Stimulated activated naive CD8-positive, alpha-beta T cell treated with anti-CD3 and anti-CD28 coated beads, Interleukin-15, amount 100 ng/mL, for 72 hours (primary cell): ENCODE results near the gene TBC1D14.
A peak's percentile ranks its signal among the peaks of the same experiment; 100 is the strongest.

Source experiments
- ATAC-seq: fragments of 150-1000 bp; cut with Tn5 transposase; 2 replicates; pipeline ENCODE4 v1.10.0; 2021; ENCODE audit warnings: mild to moderate bottlenecking, moderate library complexity
- DNase-seq, 2 donors: peaks; one replicate each; pipeline ENCODE4 v3.0.0; 2021 to 2022
- H3K27ac Mint-ChIP-seq, 2 donors: one replicate each; pipeline ENCODE4 v1.8.0; 2022; ENCODE audit warnings: mild to moderate bottlenecking in 2 of 2, mixed read lengths in 2 of 2, moderate library complexity in 2 of 2
- H3K27me3 Mint-ChIP-seq: one replicate; pipeline ENCODE4 v1.8.0; 2022; ENCODE audit warnings: mixed read lengths
- H3K4me1 Mint-ChIP-seq: one replicate; pipeline ENCODE4 v1.8.0; 2022; ENCODE audit warnings: mild to moderate bottlenecking, mixed read lengths
- H3K4me3 Mint-ChIP-seq, 2 donors: one replicate each; pipeline ENCODE4 v1.8.0; 2022; ENCODE audit warnings: mild to moderate bottlenecking in 2 of 2, mixed read lengths in 2 of 2, moderate library complexity in 1 of 2
- H3K9me3 Mint-ChIP-seq, 2 donors: one replicate each; pipeline ENCODE4 v1.8.0; 2022; ENCODE audit warnings: mixed read lengths in 2 of 2

Gene TBC1D14

GRCh38 chr4:6992728-6993677, 83.4 kb downstream of the TBC1D14 start:
- Mint-ChIP-seq H3K9me3 (no peaks in the 10 kb centered on the region), H3K4me1 (peaks cover 41% of the 10 kb centered on the region), H3K27me3 (no peaks in the 10 kb centered on the region), H3K27ac (peak overlapping the region in 1 of 2 donors; percentile 57), H3K4me3 (no peak overlapping the region)
- ATAC-seq = no peak
- no peak for DNase-seq

GRCh38 chr4:6996481-6996880, 86.9 kb downstream of the TBC1D14 start:
- no peak for ATAC-seq
- Mint-ChIP-seq H3K4me1 (peaks cover 21% of the 10 kb centered on the region), H3K4me3 (no peak overlapping the region), H3K27ac (no peak overlapping the region), H3K27me3 (no peaks in the 10 kb centered on the region), H3K9me3 (no peaks in the 10 kb centered on the region)
- no peak for DNase-seq

DNA sequence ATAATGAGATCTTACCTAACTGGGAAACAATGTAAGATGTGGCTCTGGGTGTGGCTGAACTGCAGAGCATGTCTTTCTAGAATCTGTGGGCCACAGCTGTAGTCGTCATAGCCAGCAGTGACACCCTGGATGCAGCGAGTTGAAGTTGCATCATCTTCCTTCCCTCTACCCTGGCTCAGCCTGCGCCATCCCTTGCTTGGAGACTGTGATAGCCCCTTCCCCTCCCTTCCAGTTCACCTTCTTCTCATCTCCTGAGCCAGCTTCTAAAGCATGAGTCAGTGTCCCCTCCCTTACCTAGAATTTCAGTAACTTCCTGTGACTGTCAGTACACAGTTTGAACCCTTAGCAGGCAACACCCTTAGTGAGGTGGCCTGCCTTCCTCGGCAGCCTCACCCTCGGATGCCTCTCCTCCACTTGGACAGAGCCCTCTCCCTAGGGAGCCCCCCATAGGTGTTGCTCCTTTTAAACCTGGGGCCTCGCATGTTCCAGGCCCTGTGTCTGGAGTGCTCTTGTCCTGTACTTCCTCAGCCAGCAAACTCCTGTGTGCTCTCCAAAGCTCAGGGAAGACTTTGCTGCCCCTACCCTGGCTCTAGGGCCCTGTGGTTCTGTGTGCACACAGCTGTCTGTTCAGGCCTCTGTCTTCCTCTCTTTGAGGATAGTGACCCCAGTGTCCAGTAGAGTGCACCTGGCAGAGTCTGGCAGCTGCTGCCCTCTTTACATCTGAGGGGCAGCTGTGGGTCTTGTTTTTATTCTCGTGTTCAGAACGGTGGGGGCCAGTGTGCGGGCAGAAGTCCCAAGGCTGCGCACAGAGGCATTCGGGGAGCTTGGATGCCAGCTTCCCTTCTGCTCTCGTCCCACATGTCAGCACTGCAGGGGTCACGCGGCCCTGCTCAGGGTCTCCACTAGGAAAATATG, 89.8 kb downstream of the TBC1D14 start:
- Mint-ChIP-seq H3K27me3 (no peaks in the 10 kb centered on the region), H3K27ac (peak overlapping the region; percentile 42 to 94), H3K4me1 (peaks cover 11% of the 10 kb centered on the region), H3K9me3 (no peaks in the 10 kb centered on the region), H3K4me3 (no peak overlapping the region)
- no peak for DNase-seq
- ATAC-seq = peak; percentile 43

- H3K4me1 Mint-ChIP-seq = peaks cover 11% of the 10 kb centered on the region
- H3K9me3 Mint-ChIP-seq = no peaks in the 10 kb centered on the region
- no peak overlapping the region for H3K4me3 Mint-ChIP-seq
- ATAC-seq = no peak
- no peak for DNase-seq
- H3K27ac Mint-ChIP-seq = peak overlapping the region in 1 of 2 donors; percentile 68
- no peaks in the 10 kb centered on the region for H3K27me3 Mint-ChIP-seq
These were observed 91.0 kb downstream of the TBC1D14 start for GRCh38 chr4:7000421-7001176.

GRCh38 chr4:7001271-7001670, 91.6 kb downstream of the TBC1D14 start:
- Mint-ChIP-seq H3K27me3 (no peaks in the 10 kb centered on the region), H3K9me3 (no peaks in the 10 kb centered on the region), H3K27ac (peak overlapping the region in 1 of 2 donors; percentile 79), H3K4me1 (peaks cover 11% of the 10 kb centered on the region), H3K4me3 (no peak overlapping the region)
- DNase-seq = no peak
- no peak for ATAC-seq

DNA sequence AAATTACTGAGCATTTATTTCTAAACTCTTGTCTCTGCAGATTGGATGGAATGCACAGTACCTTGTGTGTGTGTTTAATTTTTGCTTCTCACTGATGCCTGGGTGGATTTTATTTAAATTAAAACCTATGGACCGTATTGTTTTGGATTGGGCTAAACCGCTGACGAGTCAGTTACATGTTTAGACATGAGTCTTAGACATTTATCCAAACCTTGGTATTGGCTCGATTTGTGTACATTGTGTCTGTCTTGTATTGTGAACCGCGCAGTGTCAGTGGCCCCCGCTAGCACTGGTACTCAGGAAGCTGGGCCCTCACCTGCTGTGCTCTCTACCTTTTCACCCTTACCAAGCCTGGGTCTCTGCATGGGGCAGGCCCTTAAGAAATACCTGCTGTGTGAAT, 92.7 kb downstream of the TBC1D14 start:
- no peak overlapping the region for H3K4me3 Mint-ChIP-seq
- DNase-seq (no peak), ATAC-seq (no peak)
- H3K4me1 Mint-ChIP-seq = peaks cover 17% of the 10 kb centered on the region
- no peaks in the 10 kb centered on the region for H3K9me3 Mint-ChIP-seq
- H3K27ac Mint-ChIP-seq = peak overlapping the region; percentile 37 to 67
- H3K27me3 Mint-ChIP-seq = no peaks in the 10 kb centered on the region

DNA sequence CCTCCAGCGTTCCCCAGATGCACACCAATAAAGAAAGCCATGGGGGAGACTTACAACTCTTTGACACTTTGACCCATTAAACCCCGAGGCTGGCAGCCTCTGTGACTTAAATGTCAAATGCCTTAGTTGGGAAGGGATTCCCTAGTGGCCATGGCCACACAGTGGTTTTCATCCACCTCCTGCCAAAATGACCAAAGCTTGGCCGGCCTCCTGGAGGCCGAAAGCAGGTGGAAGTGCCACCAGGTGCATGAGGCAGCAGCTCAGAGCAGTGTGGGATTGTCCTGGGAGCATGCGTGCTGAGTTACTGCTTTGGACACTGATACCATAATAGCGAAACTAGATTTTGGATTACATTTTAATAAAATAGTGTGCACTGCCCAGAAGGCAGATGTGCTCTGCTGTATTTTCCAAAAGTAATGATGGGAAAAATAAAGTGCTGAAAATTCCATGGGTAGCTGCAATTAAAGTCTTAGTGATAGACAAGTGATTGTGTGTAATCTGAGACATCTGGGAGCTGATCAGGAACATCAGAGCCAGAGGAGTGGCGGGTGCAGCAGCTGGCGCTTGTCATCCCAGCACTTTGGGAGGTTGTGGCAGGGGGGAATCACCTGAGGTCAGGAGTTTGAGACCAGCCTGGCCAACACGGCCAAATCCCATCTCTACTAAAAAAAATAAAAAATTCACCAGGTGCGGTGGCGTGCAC, 93.7 kb downstream of the TBC1D14 start:
- H3K9me3 Mint-ChIP-seq = no peaks in the 10 kb centered on the region
- H3K27me3 Mint-ChIP-seq = no peaks in the 10 kb centered on the region
- no peak for ATAC-seq
- no peak overlapping the region for H3K27ac Mint-ChIP-seq
- H3K4me1 Mint-ChIP-seq = peaks cover 24% of the 10 kb centered on the region
- no peak for DNase-seq
- H3K4me3 Mint-ChIP-seq = no peak overlapping the region

GRCh38 chr4:7003879-7004240, 94.2 kb downstream of the TBC1D14 start:
- H3K27me3 Mint-ChIP-seq = no peaks in the 10 kb centered on the region
- no peaks in the 10 kb centered on the region for H3K9me3 Mint-ChIP-seq
- no peak for DNase-seq
- H3K4me3 Mint-ChIP-seq = no peak overlapping the region
- H3K27ac Mint-ChIP-seq = no peak overlapping the region
- ATAC-seq = no peak
- peaks cover 22% of the 10 kb centered on the region for H3K4me1 Mint-ChIP-seq

DNA sequence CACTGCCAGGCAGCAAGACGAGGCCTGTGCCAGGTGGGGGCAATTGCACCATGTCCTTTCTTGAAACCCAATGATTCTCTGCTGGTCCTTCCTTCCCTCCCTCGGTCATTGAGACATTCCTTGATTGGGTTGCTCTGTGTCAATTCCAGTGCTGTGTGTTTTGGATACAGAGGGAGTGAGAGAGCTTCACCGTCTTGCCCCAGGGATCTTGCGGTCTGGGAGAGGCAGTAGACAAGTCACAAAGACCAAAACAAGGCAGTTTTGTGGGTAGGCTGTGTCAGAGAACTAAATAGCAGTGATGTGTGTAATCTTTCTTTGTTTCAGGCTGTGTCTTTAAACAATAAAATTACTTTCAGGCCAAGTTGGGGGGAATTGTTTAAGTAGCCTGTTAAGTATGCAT, 94.7 kb downstream of the TBC1D14 start:
- H3K4me1 Mint-ChIP-seq = peaks cover 17% of the 10 kb centered on the region
- no peaks in the 10 kb centered on the region for H3K9me3 Mint-ChIP-seq
- H3K27ac Mint-ChIP-seq = no peak overlapping the region
- DNase-seq = no peak
- ATAC-seq = no peak
- no peaks in the 10 kb centered on the region for H3K27me3 Mint-ChIP-seq
- H3K4me3 Mint-ChIP-seq = no peak overlapping the region

- no peaks in the 10 kb centered on the region for H3K9me3 Mint-ChIP-seq
- H3K27ac Mint-ChIP-seq = no peak overlapping the region
- DNase-seq (no peak), ATAC-seq (no peak)
- H3K4me1 Mint-ChIP-seq = peaks cover 13% of the 10 kb centered on the region
- no peak overlapping the region for H3K4me3 Mint-ChIP-seq
- H3K27me3 Mint-ChIP-seq = no peaks in the 10 kb centered on the region
These were observed 95.9 kb downstream of the TBC1D14 start for GRCh38 chr4:7005571-7005970.

- no peak for ATAC-seq
- no peak for DNase-seq
These were observed 96.8 kb downstream of the TBC1D14 start for GRCh38 chr4:7006411-7006810.

DNA sequence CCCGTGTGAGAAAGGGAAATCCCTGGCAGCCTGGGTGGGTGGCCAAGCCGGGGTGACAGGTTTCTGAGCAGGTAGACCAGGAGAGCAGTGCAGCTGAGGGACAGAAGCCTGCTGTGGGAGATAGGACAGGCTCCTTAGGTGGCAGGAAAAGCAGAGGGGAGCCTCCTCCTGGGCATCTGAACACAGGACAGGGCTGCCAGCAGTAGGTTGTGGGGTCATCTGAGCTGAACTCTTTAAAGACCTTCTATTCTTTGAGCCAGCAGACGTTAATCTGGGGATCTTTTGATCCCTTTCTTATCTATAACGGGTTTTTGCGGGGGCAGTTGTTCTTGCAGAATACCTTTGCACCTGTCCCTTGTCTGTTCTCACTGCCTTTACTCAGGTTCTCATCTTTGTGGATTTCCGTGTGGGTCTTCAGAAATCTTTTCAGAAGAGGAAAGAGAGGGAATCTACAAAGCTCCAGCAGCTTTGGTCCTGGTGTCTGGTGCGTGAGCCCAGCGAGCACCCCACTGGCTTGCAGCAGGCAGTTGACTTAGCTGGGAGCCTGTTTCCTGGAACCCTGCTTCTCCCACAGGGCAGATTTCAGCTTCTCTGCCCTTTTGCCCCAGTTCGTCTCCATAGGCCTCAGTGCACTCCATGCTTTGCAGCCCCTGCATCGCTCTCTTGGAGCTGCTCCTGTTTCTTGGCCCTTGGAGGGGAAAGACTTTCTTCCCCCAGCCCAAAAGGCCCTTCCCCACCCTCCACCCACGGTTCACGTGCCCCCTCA, 97.7 kb downstream of the TBC1D14 start:
- ATAC-seq = no peak
- peaks cover 13% of the 10 kb centered on the region for H3K4me1 Mint-ChIP-seq
- no peaks in the 10 kb centered on the region for H3K9me3 Mint-ChIP-seq
- DNase-seq = no peak
- H3K4me3 Mint-ChIP-seq = no peak overlapping the region
- H3K27me3 Mint-ChIP-seq = no peaks in the 10 kb centered on the region
- H3K27ac Mint-ChIP-seq = peak overlapping the region in 1 of 2 donors; percentile 82

More at GRCh38 chr4:7006411-7006810, 96.8 kb downstream of the TBC1D14 start:
- H3K4me1 Mint-ChIP-seq = peaks cover 13% of the 10 kb centered on the region
- H3K4me3 Mint-ChIP-seq = no peak overlapping the region
- peak overlapping the region in 1 of 2 donors; percentile 12 for H3K27ac Mint-ChIP-seq
- H3K9me3 Mint-ChIP-seq = no peaks in the 10 kb centered on the region
- H3K27me3 Mint-ChIP-seq = no peaks in the 10 kb centered on the region

- no peak for ATAC-seq
- H3K9me3 Mint-ChIP-seq = no peaks in the 10 kb centered on the region
- H3K27me3 Mint-ChIP-seq = no peaks in the 10 kb centered on the region
- no peak for DNase-seq
- peaks cover 13% of the 10 kb centered on the region for H3K4me1 Mint-ChIP-seq
- no peak overlapping the region for H3K4me3 Mint-ChIP-seq
- H3K27ac Mint-ChIP-seq = no peak overlapping the region
These were observed 98.3 kb downstream of the TBC1D14 start for GRCh38 chr4:7007944-7008343.

- H3K27me3 Mint-ChIP-seq = no peaks in the 10 kb centered on the region
- H3K27ac Mint-ChIP-seq = no peak overlapping the region
These were observed 99.9 kb downstream of the TBC1D14 start for GRCh38 chr4:7009564-7009963.

More at GRCh38 chr4:7009564-7009963, 99.9 kb downstream of the TBC1D14 start:
- Mint-ChIP-seq H3K4me1 (peaks cover 25% of the 10 kb centered on the region), H3K9me3 (no peaks in the 10 kb centered on the region), H3K4me3 (no peak overlapping the region)
- ATAC-seq (no peak), DNase-seq (no peak)
